GM12865 (cell line): ENCODE data around the gene WNK2.

ENCODE experiments used
- DNase-seq: peaks from one replicate; pipeline ENCODE4 v3.0.0; 2010; ENCODE audit warnings: low read depth
- H3K4me3 ChIP-seq: 2 replicates; pipeline ENCODE4 v1.5.1; 2011; ENCODE audit warnings: mild to moderate bottlenecking, low read depth, low read length, control low read depth
- TF ChIP-seq, protein P1 (sequence below): IDR thresholded peaks from 2 replicates; pipeline ENCODE4 v1.5.1; 2011; ENCODE audit warnings: low read length, control low read depth, low read depth, inconsistent platforms; ENCODE audit not compliant: insufficient read depth; ENCODE audit errors: missing control alignments

The WNK2 gene

DNA sequence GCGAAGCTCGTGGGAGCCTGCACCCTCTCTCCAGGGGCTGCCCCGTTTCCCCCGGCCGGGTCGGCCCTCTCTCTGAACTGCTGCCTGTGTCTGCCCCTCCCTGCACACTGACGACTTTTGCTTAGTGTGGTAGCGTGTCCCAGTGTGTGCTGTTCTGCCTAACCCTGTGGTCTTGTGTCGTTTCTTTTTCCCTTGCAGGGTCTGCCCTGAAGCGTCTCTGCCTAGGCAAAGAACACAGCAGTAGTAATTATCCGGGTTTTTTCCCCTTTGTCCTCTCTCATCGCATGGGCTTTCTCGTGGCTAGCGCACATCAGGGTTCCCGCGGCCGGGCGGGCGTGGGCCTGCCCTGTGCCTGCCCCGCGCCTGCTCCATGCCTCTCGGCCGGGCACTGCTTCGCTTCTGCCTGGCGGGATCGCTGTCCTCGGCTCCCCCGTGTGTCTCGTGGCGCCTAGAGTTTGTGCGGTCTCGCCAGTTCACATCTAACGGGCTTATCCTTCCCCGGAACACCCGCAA is 122.7 kb downstream of the WNK2 start:
- H3K4me3 ChIP-seq = no peak overlapping the region
- DNase-seq = no peak
- TF ChIP-seq, protein P1, sequence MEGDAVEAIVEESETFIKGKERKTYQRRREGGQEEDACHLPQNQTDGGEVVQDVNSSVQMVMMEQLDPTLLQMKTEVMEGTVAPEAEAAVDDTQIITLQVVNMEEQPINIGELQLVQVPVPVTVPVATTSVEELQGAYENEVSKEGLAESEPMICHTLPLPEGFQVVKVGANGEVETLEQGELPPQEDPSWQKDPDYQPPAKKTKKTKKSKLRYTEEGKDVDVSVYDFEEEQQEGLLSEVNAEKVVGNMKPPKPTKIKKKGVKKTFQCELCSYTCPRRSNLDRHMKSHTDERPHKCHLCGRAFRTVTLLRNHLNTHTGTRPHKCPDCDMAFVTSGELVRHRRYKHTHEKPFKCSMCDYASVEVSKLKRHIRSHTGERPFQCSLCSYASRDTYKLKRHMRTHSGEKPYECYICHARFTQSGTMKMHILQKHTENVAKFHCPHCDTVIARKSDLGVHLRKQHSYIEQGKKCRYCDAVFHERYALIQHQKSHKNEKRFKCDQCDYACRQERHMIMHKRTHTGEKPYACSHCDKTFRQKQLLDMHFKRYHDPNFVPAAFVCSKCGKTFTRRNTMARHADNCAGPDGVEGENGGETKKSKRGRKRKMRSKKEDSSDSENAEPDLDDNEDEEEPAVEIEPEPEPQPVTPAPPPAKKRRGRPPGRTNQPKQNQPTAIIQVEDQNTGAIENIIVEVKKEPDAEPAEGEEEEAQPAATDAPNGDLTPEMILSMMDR = no peak

DNA sequence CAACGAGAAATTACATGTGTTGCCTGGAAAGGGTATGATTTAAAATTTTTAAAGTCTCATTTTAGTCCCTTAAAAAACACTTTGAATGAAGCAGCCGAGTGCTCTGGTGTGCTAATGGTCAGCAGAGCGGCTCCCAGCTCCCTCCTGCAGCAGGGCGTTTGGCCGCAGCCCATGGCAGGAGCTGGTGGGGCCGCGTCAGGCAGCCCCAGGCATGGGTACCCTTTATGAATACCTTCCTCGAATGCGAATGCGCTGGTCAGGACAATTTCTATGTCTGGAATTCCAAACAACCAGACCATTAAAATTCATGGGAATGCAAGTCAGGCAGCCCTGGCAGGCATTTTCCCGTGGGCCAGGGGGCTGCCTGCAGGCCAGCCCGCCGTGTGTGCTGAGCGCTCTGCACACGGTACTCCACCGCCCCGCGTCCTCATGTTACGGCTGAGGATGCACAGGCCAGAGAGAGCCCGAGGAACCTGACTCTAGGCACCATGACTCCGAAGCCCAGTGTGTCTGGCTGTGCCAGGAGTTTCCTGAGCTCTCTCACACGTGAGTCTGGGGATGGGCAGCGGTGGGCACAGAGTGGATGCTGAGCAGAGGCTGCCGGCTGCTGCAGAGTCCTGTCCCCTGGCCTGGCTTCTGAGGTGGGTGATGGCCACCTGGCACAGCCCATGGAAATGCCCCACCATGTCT is 123.7 kb downstream of the WNK2 start:
- DNase-seq = no peak
- TF ChIP-seq, protein P1 = no peak
- no peak overlapping the region for H3K4me3 ChIP-seq

DNA sequence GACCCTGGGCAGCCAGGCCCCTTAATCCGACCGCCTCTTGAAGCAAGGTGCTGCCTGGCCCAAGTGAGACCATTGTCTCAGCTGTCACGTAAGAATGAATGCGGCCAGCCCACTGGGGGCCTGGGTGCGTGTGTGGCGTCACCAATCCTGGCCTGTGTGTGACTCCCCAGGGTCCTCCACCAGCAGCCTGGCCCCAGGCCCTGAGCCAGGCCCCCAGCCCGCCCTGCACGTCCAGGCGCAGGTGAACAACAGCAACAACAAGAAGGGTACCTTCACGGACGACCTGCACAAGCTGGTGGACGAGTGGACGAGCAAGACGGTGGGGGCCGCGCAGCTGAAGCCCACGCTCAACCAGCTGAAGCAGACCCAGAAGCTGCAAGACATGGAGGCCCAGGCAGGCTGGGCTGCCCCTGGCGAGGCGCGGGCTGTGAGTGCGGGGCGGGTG is 124.2 kb downstream of the WNK2 start:
- no peak overlapping the region for H3K4me3 ChIP-seq
- TF ChIP-seq, protein P1 = no peak
- no peak for DNase-seq

DNA sequence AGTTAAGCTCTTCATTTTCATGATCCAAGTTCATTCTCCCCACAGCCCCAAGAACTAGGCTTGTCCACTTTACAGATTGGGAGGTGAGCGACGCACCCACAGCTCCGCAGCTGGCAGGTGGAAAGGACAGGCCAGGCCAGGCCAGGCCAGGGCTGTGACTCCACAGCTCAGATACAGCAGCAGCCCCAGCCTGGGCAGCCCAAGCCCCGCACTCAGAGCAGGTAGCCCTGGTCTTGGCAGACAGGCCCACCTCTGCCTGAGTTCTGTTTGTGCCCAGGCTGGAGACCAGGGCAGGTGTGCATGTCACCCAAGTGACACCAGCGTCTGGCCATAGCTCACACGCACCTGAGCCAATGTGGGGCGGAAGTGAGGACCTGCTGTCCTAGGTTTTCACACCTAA is 124.7 kb downstream of the WNK2 start:
- H3K4me3 ChIP-seq = no peak overlapping the region
- TF ChIP-seq, protein P1 = no peak
- DNase-seq = no peak

DNA sequence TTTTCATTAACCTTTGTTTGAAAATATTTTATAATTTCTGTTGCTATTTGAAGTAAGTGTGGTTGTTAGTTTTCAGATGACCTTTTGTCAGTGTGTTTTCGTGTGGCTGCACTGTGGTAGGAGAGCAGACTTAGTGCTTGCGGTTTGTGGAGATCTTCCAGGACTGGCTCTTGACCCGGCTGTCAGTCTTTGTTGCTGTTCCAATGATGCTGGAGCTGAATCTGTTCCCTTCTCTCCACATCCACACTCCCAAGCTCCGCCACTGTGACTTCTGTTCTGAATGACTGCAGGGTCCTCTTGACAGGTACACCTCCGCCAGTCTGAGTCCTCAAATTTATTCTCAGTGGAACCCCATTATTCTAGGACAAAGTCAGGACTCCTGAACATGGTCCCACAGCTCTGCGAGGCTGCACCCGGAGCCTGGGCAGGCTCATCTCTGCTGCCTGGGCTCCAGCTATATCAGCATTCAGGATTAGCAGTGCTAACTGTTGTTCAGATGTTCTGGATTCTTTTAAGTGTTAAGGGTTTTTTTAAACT is 126.0 kb downstream of the WNK2 start:
- no peak for DNase-seq
- TF ChIP-seq, protein P1 = no peak

DNA sequence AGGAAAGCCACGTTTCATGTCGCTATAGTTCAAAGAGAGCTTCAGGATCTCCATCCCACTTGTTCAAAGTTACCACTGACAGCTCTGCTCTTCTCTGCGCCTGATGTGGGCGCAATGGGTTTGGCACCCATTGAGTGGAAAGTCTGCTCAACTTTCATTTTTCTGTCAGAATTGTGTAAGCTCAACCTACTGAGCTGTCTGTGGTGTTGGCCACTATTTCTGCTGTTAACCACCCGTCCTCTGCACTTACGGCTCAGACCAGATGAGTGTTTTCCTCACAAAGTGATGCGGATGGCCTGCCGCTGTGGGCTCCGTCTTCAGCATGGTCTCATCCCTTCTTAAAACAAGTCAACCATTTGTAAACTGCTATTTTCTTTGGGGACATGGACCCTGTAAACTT is 131.2 kb downstream of the WNK2 start:
- no peak for DNase-seq
- TF ChIP-seq, protein P1 = no peak
- no peak overlapping the region for H3K4me3 ChIP-seq

More for the DNA sequence above, 126.0 kb downstream of the WNK2 start:
- H3K4me3 ChIP-seq = no peak overlapping the region
